Hematopoietic multipotent progenitor cell treated with erythropoietin and hydrocortisone succinate and interleukin-3 and kit ligand, for 8 days (in vitro differentiated cells): Measurements from ENCODE around the gene ROBO3.

ENCODE experiments used
- DNase-seq: peaks from one replicate; pipeline ENCODE4 v3.0.0-alpha.2; 2015

Gene ROBO3

DNA sequence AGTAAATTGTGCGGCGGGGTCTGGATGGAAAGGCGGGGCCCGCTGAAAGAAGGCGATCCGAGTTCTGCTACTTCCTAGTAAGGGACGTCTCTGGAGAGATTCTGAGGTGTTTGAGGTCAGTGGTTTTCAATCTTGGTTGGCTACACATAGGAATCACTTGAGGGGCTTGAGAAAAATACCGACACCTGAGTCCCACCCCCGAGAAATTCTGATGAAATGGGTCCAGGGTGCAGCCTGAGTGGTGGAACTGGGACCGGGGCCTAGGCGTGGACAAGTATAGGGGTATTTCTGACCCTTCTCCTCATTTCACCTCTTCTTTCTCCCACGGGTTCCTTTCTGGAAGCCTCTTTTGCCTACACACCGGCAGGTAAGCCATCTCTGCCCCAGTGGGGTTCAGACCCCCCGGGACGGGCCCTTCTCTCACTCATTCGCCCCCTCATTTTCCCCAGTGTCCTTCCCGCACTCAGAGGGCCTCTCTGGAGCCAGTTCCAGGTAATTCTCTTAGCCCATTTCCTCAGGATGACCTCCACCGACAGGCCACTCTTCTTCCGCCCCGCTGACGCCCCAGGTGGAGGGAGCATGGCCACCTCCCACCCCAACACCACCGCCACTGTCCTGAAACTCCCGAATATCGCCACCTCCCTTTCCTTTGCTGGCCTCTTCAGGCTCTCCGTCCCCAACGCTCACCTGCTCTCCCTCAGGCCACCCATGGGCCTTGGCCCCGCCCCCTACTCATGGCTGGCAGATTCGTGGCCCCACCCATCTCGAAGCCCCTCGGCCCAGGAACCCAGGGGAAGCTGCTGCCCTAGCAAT, 11.8 kb downstream of the ROBO3 start:
- DNase-seq: no peak

DNA sequence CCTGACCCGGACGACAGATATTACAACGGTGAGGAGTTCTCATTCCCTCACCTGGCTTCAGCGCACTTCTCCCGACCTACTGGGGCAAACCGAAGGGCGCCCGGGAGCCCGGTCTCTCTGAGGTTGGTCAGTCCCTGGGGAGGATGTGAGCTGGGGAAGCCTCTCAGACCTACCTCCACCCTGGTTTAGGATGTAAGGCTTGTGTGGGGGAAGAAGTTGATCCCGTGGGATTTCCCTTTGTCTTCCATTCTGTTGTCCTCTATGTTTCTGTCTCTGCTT, 12.3 kb downstream of the ROBO3 start:
- no peak for DNase-seq

DNA sequence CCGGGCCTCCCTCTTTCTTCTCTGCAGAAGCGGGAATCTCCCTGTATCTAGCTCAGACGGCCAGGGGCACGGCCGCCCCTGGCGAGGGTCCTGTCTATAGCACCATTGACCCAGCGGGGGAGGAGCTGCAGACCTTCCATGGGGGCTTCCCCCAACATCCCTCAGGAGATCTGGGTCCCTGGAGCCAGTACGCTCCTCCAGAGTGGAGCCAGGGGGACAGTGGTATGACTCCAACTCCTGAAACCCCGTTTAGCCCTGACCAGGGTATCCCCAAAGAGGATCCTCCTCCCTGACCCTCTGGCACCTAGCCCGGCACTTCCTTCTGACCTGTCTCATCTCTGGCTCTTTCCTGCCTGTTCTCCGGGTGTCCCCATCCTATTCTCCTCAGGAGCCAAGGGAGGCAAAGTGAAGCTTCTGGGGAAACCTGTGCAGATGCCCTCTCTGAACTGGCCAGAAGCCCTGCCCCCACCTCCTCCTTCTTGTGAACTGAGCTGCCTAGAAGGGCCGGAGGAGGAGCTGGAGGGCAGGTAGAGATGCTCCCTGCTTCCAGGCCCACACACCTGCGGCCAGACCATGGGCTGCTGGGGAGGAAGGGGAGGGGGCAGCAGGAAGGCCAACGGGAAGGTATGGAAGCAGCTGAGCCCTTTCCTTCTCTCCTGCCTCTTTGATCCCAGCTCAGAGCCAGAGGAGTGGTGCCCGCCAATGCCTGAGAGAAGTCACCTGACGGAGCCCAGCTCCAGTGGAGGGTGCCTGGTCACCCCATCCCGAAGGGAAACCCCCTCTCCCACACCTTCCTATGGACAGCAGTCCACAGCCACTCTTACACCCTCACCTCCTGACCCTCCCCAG, 12.9 kb downstream of the ROBO3 start:
- no peak for DNase-seq

DNA sequence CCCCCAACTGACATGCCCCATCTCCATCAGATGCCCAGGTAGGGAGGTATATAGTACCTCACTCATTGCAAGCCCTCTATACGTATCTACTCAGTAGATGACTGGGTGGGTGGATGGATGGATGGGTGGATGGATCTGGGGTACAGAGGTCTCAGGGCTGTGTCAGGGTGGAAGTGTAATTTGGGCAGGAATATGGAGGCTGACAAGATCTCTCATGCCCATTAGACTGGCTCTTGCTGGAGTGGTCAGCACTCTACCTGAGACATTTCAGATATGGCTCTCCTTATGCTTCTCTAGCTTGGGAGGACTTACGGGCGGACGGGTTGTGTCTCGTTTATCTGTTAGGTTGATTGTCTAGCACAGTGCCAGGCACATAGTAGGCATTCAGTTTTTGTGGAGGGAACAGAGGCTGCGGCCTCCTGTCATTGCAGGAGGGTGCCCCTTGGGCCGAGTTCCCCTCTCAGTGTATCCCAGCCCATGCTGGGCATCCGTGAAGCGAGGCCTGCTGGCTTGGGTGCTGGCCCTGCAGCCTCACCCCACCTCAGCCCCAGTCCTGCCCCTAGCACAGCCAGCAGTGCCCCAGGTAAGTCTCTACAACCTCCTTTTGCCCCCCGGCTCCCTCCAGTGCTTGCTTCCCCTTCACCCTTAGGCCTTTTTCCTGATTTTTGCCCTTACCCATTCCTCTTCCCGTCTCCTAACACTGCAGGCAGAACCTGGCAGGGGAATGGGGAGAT, 13.7 kb downstream of the ROBO3 start:
- DNase-seq: no peak

DNA sequence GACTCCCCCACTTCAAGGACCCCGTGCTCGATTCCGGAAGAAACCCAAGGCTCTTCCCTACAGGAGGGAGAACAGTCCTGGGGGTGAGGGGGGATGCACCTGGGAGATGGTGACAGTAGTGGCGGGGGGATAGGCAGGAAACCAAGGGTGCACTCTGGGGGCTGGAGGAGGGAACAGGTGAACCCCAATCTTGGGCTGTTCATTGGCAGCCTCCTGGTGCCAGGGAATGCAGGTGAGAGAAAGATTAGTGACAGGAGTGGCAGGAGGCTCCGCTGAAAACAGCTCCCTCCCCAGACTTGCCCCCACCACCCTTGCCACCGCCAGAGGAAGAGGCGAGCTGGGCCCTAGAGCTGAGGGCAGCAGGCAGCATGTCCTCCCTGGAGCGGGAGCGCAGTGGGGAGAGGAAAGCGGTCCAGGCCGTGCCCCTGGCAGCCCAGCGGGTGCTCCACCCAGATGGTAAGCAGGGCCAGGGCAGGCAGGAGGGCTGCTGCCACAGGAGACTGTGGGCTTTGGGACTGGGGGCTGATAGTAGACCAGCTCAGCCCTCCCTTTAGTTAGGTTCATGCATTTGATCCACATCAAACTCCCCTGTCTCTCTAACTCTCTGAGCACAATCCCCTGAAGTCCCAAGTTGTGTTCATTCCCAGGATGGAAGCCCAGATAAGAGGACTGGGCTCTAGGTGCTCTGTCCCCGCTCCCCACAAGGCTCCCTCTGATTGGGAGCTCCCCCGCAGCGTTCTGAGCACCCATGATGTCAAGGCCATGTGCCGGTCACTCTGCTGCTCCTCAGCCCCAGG, 14.5 kb downstream of the ROBO3 start:
- no peak for DNase-seq

DNA sequence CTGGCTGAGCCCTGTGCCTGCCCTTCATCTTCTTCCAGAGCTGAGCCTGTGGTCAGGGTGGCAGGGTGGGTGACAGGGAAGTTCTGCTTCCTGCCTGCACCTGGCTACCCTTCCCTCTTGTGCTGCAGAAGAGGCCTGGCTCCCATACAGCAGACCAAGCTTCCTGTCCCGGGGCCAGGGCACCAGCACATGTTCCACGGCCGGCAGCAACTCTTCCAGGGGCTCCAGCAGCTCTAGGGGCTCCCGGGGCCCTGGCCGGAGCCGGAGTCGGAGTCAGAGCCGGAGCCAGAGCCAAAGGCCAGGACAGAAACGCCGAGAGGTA, 15.0 kb downstream of the ROBO3 start:
- DNase-seq: no peak

DNA sequence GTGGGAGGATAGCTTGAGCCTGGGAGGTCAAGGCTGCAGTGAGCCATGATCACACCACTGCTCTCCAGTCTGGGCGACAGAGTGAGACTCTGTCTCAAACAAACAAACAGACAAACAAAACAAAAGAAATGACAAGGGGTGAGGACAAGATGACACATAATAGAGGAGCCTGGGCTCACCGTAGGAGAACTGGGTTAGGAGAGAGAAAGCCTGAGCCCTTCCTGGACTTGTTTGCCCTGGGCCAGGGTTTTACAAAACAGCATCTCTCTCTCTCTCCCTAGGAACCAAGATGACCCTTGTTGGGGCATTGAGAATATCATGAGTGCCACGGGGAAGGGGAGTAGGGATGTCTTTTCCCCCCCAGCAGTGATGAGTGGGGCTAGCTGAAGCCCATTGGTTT, 15.7 kb downstream of the ROBO3 start:
- no peak for DNase-seq

DNA sequence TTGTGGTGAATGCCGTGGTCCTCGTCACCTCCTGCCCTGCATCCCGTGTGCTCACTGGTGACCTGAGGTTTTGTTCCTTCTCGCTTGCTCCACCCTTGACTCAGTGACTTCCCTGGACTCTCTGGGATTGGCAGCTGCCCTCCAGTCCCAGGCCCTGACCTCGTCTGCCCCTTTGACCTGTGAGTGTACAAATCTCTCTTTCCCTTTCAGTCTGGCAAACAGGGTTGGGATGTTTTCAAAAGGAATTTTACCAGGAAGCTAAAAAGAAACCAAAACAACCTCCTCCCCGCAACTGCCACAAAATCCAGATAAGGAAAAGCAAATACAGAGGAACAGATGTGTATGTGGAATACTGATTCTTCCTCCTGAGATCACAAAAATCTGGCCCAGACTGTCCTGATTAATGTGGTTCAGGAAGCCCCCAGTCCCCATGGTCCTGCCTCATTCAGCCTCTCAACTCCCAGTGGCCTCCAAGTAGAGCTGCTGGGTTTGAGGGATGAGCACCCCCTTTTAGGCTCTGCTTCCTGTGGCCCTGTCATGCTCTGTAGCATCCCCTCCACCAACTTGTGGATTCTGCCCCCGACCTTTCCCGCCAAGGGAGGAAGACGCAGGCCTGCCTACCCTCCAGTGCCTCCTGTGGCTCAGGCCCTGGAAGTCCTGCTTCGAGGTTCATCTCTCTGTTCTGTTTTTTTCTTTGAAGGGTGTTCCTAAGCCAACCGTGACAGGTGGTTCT, 17.3 kb downstream of the ROBO3 start:
- DNase-seq: no peak

DNA sequence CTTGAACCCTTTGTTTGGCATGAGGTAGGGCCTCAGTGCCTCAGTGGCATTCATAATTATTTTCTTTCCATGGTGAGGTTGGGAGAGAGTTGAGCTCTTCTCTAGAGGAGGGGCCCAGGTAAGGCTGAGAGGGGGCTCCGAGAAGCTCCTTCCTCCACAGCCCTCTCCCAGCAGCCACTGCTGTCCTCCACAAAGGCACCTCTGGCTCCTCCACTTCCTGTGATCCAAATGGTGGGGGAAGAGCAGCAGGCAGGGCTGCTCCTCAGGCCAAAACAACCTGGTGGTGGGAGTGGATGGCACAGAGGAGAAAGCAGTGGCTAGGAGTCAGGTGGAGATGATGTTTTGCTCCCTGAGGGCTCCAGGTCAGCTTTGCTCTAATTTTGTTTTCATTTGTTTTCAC, 19.1 kb downstream of the ROBO3 start:
- DNase-seq: no peak

DNA sequence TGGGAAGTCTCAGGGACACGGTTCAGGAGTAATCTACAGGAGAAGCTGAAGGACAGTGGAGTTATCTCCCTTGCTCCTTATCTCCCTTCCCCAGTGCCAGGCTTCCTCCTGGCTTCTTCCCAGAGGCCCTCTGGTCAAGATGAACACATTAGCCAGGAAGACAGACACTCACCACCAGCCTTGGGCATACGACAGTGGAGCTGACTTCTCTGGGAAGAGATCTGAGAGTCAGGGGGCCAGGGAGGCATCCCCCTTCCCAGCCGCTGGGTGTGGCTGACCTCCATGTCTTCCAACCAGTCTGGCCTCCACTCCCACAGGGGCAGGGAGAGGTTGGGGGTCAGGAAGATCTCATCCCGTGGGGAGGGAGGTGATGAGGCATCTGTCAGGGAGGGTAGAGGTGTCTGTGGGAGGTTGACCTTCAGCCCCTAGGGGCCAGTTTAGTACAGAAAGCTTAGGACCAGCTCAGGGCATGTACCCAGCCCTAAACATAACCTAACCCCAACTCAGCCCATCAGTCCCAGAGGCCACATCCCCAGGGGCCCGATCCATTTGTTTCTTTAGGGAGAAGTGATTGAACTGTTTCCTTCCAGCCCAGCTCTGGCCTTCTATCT, 19.7 kb downstream of the ROBO3 start:
- no peak for DNase-seq

DNA sequence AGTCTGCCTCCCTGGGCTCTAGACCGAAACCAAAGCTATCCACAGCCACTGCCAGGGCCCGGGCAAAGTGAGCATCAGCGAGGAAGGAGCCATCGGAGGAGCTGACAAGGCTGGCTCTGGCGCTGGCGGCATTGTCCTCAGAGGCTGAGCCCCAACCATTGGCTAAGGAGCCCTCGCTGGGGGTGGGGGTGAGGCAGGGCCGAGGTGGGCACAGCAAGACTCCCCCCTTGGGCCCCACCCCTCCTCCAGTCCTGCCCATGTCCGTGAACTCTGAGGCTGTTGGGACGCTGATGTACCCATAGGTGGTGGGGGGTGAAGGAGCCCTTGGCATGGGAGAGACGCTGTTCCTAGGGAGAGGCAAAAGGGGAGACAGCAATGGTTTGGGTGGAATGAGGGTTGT, 21.2 kb downstream of the ROBO3 start:
- no peak for DNase-seq

DNA sequence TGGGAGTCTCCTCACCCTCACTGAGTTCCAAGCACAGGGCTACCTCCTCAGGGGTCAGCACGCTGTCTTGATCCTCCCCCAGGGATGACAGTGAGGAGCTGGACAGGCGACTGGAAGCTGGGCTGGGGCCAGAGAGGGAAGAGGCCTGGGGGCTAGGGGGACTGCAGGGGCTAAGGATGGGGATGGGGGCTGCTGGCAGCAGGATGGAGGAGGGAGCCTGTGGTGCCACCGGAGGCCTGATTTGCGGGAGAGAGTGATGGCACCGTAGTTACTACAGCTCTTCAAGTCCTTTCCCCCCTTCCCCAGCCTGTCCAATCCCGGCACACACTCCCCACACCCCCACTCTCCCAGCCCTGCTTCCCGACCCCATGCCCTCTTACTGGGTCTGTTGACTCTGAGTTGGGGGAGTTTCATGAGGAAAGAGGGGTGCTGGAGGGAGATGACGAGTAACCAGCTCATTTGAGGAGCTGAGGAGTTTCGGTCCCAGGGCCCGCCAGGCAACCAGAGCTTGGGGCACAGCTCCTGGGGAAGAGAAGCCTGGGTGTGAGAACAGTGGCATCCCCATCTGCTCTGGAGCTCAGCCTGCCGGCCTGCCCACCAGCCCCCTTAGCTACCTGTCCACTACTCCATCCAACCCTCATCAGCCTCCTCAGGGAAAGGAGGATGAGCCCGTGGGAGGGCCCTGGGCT, 21.9 kb downstream of the ROBO3 start:
- no peak for DNase-seq

DNA sequence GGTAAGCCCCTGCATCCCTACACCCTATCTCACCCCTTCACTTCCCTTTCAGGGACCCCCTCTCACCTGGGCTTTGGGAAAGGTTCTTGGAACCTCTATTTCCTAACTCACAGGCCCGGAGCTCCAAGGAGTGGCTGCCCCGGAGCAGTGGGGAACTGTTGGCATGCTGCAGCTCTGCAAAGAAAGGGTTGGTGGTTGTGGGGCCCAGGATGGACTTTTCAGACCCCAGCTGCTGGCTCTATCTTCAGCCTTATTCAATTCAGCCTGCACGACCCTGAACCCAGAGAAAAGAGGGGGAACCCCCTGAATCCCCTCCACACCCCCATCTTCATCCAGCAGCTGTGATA, 22.4 kb downstream of the ROBO3 start:
- no peak for DNase-seq

DNA sequence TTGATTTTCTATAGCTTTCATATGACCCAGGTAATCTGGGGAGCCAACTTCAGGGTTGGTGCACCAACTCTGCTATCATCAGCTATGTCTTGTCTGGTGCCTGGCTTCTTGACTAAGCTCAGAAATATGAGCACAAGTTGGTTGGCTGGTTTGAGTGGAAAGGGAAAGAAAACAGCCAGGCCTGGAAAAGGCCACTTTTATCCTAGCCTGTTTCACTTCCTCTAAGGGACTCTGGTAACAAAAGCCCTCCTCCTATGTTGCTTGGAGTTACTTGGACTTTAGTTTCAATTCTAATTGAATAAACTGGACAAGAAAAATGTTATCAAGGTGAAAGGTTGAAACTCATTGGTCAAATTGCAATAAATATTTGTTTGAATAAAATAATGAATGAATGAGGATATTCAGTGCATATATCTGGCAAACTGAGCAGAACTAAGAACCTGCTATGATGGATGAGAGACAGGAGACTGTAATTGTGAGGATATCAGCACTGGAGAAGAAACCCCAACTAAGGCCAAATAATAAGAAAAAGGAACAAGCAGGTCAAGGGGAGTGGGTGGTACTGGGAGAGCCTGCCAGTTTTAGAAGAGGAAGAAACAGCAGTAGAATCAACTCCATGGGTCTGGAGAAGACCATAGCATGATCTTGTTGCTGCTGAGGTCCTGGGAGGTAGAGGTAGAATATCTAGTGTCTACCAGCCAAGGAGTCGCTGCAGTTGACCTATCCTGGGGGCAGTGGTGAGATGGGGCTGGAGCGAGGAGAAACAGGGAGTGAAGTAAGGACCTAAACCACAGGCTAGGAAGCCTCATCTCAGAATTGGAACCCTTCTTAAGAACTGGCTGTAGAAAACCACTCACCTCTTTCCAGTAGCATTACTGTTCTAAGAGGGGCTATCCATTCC, 24.2 kb downstream of the ROBO3 start:
- no peak for DNase-seq

DNA sequence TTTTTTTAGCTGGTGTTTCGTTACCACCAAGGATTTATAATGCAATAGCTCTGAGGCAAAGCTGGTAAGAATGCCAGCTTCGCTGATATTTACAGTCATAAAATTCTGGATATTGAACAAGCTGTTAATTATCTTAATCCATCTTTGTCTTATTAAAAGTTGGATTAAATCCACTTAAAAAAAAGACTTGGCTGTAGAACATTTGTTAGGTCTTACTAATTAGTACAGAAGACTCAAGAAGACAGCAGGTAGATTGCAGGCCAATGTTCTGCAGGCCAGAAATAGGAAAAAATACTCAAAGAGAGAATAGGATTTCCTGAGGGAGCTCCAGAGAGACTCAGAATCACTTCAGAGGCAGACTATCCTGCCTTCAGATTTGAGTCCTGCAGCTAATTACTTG, 24.9 kb downstream of the ROBO3 start:
- no peak for DNase-seq

DNA sequence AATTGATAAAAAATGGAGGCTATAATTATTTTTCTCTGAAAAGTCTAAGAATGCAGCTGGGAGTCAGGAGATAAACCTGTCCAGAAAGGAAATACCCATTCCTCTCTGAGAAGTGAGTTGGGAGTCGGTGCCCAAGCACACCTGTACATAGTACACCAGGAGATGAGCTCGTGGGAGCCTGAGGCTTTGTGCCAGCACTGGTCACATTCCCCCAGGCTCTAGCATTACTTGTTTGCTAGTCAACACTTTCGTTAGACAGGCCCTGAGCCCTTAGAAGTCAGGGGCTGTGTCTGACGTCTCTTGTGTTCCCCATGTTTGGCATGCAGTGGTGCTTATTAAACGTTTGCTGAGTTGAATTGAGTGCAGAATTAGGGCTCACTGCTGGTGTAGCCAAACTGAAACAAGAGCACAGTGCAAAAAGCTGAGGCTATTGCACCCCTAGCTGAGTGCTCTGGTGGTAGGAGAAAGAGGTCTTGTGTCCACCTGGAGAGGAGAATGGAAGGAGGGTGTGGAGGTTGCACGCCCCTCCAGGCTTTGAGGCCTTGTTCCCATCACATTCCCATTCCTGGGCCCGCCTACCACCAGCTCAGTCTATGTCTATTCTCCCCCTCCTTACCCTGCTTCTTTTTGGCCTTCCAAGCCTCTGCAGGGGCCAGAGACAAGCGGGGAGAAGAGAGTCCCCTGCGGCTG, 25.6 kb downstream of the ROBO3 start:
- DNase-seq: no peak

DNA sequence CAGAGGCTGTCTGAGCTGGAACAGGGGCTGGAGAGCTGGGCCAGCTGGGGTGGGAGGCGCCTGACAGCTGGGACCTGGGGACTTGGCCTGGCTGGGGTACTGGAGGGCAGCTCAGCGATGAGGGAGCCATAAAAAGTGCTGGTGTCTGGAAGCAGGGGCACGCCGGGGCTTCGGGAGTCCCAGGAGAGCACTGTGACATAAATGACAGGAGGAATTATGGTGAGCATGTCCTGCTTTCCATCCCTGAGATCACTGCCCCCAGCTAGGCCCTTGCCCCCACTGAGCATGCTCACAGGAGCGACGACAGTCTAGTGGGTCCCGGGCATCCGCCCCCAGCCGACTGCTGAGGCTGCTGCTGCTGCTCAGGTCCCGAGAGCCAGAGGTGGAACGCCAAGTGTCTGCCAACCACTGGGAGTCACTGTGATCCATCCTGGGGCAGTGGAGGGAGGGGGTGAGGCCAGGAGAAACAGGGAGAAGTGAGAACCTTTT, 26.2 kb downstream of the ROBO3 start:
- no peak for DNase-seq

DNA sequence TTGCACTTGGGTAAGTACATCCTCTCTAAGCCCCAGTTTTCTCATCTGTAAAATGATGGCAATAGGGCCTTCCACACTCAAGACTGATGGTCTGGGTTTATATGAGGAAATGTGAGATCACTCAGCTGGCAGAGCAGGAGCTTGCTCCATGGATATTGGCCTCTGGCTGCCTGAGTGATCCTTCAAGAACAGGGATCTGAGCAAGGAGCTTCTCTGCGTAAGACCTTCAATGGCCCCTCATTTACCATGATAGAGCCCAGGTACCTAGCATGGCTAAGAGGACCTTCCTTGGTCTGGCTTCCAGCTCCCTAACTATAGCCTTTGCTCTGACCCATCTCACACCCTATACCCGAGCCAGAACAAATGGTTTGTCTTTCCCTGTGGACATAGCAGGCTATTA, 26.9 kb downstream of the ROBO3 start:
- DNase-seq: no peak

DNA sequence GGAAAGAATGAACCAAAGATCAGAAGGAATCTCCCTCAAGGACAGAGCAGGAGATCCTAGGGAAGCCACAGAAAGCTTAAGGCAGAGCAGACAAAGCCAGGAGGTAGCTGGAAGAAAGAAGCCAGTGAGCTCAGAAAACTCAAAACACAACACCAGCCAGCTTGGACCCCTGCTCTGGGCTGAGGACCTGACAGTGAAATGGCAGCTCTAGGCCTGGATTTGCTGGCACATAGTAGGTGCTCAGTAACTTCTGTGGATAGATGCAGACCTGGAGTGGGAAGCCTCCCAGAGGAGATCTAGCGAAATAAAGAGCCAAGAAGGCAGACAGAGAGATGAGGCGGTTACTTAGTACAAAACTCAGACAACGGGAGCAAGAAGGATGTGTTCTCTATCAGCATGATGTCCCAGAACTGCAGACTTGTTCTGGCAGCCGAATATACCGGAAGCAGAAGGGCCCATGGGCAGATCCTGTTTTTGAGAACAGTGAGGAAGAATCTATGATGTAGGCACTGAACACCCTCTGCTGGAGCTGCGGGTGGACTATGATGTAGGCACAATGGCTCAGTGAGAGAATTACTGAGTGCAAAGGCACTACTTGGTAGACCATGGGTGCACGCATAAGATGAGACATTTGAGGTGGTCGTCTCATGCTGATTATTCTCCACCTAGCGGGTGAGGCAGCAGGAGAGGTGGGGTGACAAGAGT, 27.7 kb downstream of the ROBO3 start:
- no peak for DNase-seq
